ENCODE results near the gene LINC00237. TPM values are rescaled to one million over a fixed set of nuclear protein-coding genes. Genes with fewer than 3 reads are reported as not detected.

LINC00237 gene
- total RNA-seq, 4 donors from 2014 or later: 0.32 TPM; not detected in 3

DNA sequence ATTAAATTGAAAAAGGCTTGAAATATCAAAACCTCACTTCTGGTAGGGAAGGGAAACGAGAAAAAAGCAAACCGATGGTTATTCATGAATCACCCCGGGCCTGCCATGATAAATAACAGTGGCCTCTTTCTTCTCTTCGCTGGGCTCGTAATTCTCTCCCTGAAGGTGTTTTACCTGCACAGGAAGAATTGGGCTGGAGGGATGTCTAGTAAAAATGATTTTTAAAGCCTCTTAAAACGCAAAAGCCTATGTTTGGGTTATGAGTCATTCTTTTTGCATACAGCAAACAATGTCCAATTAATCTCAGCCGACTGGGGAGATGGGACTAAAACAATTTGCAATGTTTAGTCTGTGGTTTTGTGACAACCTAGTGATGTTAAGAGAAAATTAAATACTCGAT lies 16.8 kb downstream of the LINC00237 start:
- TF ChIP-seq, protein P1, sequence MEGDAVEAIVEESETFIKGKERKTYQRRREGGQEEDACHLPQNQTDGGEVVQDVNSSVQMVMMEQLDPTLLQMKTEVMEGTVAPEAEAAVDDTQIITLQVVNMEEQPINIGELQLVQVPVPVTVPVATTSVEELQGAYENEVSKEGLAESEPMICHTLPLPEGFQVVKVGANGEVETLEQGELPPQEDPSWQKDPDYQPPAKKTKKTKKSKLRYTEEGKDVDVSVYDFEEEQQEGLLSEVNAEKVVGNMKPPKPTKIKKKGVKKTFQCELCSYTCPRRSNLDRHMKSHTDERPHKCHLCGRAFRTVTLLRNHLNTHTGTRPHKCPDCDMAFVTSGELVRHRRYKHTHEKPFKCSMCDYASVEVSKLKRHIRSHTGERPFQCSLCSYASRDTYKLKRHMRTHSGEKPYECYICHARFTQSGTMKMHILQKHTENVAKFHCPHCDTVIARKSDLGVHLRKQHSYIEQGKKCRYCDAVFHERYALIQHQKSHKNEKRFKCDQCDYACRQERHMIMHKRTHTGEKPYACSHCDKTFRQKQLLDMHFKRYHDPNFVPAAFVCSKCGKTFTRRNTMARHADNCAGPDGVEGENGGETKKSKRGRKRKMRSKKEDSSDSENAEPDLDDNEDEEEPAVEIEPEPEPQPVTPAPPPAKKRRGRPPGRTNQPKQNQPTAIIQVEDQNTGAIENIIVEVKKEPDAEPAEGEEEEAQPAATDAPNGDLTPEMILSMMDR (IDR thresholded peaks at IDR 0.05): no peak
- no peak for TF ChIP-seq POLR2A (IDR thresholded peaks at IDR 0.05)
- 42 to 53% methylated on average over 8 of the region's 8 CpGs for WGBS, 2 donors
- H3K4me3 ChIP-seq (ENCODE audit: low read depth, poor library complexity, severe bottlenecking): no peak overlapping the region
- intact Hi-C loops (cut with DNase I; ENCODE audit: low total_unique reads): no loop called here
- no peak for DNase-seq (ENCODE audit: low spot score in 2 of 2)

DNA sequence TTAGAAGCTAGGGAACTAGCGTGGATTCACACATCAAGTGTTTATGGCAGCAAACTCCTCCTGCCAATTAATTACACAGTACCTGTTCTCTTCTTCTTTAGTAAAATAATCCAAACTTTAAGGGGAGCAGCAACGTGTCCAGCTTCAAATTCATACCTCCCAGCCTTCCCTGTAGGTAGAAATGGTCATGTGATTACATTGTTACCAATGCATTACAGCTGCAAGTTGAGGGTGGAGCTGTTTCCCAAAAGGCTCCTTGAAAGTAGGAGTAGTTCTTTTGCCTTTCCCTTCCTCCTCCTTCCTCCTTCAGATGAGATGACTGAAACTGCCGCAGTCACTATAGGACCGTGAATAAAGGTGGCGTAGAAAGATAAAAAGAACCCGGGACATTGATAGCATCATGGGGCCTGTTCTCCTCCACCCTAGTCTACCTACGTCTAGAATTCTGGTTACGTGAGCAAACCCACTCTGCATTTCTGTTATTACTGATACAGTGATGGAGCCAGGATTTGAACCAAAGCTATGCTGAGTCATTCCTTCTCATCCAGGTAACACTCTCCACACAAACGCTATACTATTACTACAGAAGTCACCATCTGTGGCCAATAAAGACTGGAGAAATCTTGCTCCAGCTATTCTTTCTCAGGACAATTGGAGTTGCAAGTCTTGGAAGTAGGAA lies 18.2 kb downstream of the LINC00237 start:
- 78 to 79% methylated on average over 9 of the region's 9 CpGs for WGBS, 2 donors
- DNase-seq (ENCODE audit: low spot score in 2 of 2): no peak
- intact Hi-C loops (cut with DNase I; ENCODE audit: low total_unique reads): no loop called here
- H3K4me3 ChIP-seq (ENCODE audit: low read depth, poor library complexity, severe bottlenecking): no peak overlapping the region
- TF ChIP-seq, protein P1 (IDR thresholded peaks at IDR 0.05): no peak
- TF ChIP-seq POLR2A (IDR thresholded peaks at IDR 0.05): no peak

DNA sequence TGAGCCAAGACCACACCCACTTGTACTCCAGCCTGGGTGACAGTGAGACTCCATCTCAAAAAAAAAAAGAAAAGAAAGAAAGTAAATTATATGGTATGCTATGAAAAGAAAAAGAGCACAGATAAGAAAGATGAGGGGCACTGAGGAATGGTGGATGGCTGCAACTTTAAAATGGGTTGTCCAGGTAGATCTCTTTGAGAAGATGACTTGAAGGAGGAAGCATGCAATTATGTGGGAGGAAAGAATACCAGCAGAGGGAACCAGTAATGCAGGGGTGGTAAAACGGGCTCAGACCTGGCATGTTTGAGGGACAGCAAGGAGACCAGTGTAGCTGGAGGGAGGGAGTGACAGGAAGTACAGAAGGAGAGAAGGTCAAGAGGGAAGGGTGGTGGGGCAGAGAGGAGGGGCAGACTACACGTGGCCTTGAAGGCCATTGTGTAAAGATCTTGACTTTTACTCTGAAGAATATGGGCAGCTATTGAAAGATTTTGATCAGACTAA lies 22.3 kb downstream of the LINC00237 start:
- TF ChIP-seq, protein P1 (IDR thresholded peaks at IDR 0.05): no peak
- TF ChIP-seq POLR2A (IDR thresholded peaks at IDR 0.05): no peak
- no peak for DNase-seq (ENCODE audit: low spot score in 2 of 2)

DNA sequence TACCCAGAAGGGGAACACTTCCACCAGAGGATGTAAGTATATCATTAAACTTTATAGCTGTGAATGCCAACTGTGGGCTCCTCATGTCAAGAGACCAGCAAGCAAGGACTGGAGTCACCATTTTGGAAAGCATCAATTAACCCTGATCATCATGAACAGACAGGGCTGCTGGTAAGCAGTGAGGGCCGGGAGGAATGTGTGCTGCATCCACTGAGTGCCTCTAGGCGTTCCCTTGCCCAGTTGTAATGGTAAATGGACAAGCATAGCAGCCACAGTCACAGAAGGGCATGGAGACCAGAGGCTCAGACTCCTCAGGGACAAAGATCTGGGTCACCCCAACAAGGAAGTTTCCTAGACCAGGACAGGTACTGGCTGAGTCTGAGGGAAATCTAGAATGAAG lies 23.6 kb downstream of the LINC00237 start:
- H3K4me3 ChIP-seq (ENCODE audit: low read depth, poor library complexity, severe bottlenecking): no peak overlapping the region
- no peak for TF ChIP-seq POLR2A (IDR thresholded peaks at IDR 0.05)
- TF ChIP-seq, protein P1 (IDR thresholded peaks at IDR 0.05): no peak
- intact Hi-C loops (cut with DNase I; ENCODE audit: low total_unique reads): no loop called here
- DNase-seq (ENCODE audit: low spot score in 2 of 2): no peak
- WGBS, 2 donors: 47 to 75% methylated on average over 2 of the region's 2 CpGs

More for the DNA sequence above, 22.3 kb downstream of the LINC00237 start:
- no peak overlapping the region for H3K4me3 ChIP-seq (ENCODE audit: low read depth, poor library complexity, severe bottlenecking)
- 26 to 28% methylated on average over 2 of the region's 2 CpGs for WGBS, 2 donors
- intact Hi-C loops (cut with DNase I; ENCODE audit: low total_unique reads): no loop called here

DNA sequence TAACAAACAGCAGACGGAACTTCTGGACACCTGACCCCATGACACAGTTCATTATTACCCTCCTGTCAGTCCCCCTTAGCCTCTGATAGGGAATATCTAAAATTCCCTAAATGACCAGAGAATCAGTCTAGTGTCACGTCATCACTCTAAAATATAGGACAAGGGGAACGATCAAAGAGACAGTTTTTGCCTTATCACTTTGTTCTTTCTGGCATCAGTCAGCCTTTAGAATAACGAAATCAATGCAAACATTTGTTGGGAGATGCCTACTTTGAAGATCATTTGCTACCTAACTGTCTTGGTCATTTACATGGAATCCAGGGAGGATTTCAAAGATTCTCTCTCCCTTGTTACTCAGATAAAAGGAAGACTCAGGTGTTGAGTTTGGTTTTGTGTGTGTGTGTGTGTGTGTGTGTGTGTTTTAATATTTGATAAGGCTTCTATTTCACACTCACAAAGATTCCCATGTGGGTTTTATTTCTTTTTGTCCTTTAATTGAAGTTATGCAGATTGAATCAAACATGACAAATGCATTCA lies 28.3 kb downstream of the LINC00237 start:
- intact Hi-C loops (cut with DNase I; ENCODE audit: low total_unique reads): no loop called here
- TF ChIP-seq, protein P1 (IDR thresholded peaks at IDR 0.05): no peak
- no peak for TF ChIP-seq POLR2A (IDR thresholded peaks at IDR 0.05)
- WGBS, 2 donors: 68 to 70% methylated on average over 4 of the region's 4 CpGs
- no peak for DNase-seq (ENCODE audit: low spot score in 2 of 2)
- no peak overlapping the region for H3K4me3 ChIP-seq (ENCODE audit: low read depth, poor library complexity, severe bottlenecking)

Data from lower leg skin (tissue), 4 donors.